T1000 (cell line): ENCODE results near the gene RSPH6A.
"Not testable (repeated sequence)": the region's sequence is repeated elsewhere in the genome, so short reads cannot be mapped to it uniquely, and the experiment has no call there.

Source experiments
- DNase-seq: peaks from one replicate; lab custom pipeline; 2025; ENCODE audit warnings: mixed read lengths; lab: John Stamatoyannopoulos, UW

RSPH6A gene

DNA sequence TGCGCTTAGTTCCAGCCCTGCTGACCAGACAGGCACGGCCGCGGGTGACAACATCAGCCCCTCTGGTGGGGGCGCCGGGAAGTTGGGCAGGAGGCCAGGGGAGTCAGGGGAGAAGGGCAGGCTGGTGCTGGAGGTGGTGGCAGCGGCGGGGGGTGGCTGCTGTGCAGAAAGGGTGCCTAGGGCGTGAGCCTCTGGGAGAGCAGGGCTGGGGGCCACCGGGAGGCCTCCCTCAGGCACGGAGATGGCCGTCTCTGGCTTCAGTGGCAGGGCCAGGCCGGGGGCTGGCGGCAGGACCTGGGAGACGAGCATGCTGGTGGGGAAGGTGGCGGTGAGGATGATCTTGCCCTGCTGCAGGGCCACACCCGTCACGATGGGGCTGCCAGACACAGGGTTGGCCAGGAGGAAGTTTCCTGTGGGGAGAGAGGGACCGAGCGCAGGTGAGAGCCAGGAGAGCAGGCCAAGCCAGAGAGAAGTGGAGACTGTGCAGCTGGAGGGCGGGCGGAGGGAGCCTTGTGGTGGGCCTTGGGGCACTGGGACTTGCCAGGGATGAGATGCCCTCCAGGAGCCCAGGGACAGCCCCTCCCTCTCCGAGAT, 49.3 kb downstream of the RSPH6A start:
- no peak for DNase-seq

DNA sequence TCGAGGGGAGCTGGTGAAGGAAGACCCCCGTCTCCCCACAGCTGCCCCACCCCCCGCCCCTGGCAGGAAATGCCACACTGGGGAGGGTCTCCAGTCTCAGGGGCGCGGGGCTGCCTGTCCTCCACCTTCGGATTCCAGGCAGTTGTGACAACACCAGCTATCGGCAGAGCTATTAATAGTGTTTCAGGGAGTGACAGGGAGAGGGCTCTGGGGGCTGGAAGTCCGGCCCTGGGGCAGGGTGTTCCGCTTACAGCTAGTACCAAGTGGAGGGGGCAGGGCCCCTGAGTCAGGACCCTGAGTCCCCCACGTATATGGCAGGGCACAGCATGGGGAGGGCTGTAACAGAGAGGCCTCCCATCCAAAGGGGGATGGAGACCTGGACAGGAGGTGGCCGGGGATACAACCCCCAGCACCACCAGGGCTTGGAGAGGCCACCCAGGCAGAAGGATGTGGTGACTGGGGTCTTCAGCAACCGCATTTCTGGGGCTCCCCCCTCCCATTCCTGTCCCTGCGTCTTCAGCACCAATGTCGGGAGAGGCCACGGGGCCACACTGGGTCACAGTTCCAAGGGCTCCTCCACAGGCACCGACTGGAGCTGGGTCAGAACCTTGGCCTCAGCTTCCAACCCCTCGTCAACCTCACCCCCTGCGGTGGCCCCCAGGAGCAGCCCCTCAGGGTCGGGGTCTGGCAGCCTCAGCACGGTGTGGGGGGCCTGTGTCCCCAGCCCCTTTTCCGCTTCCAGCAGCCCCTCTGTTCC, 50.0 kb downstream of the RSPH6A start:
- DNase-seq = no peak

DNA sequence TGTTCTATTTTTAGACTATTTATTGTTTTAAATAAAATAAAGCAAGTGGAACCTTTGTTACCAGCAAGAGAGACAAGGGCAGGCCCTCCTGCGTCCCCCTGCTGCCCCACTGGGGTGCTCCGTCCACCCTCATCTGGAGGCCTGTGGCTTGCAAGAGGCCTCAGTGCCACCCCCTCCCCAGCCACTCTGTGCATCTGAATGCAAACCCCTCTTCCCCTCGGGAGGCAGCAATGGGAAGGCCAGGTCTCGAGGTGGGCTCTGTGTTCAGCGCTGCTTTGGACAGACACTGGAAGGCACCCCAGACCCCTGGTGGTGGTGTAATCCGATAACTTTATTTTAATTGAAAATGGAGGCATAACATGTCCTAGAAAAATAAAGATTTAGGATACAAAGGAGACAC, 50.6 kb downstream of the RSPH6A start:
- DNase-seq = no peak

DNA sequence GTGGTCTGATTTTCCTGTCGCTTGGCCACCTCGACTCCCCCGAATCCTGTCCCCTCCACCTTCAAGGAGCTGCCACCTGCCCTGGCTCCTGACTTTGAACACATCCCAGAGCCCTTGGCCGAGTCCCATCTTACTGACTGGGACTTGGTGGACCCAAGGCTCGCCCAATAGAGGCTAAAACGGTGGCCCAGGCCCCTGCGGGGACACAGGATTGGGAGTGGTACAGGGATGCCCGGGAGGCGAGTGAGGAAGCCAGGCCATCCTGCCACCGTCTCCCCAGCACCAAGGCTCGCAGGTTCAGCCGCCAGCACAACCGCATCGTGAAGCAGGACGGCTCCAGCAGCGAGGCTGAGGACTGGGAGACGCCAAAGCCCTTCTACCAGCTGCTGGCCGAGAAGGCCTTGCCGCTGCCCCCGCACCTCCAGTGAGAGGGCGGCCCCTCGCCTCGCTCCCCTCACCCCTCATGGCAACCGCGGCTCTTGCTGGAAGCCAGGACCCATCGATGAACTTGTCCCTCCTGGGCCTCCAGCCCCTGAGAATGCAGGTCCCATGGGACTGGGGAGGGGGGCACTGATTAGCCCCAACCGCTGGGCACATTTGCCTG, 51.3 kb downstream of the RSPH6A start:
- DNase-seq = no peak

DNA sequence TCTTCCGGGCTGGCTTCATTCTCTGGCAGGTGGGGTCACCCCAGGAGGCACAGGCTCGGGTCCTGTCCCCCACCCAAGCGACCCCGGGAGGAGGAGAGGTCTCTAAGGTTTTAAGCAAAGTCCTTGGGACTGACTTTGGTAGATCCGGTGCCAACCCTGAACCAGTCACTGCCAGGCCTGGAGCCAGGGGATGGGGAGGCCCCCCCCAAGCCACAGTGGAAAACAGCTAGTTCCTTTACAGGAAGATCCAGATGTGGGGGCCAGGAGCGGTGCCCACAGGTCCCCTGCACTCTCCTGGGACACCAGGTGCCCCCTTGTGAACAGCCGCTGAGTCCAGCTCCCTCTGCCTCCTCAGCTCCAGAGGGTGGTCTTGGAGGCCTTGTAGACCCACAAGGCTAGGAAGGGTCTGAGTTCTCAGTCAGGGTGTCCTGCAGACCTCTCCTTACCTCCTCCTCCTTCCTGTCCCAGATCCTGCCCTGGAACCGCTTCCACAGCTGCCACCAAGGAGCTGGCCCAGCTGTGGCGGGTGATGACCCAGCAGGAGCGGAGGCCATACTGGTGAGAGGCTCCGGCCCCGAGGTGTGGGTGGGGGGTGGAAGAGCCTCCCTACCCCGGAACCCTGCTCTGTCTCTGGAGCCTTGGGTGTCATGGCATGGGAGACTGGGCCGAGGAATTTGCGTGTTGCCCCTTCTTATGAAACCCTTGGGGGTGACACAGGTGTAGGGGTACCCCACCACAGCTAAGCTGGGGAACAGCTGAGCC, 52.1 kb downstream of the RSPH6A start:
- DNase-seq = no peak

DNA sequence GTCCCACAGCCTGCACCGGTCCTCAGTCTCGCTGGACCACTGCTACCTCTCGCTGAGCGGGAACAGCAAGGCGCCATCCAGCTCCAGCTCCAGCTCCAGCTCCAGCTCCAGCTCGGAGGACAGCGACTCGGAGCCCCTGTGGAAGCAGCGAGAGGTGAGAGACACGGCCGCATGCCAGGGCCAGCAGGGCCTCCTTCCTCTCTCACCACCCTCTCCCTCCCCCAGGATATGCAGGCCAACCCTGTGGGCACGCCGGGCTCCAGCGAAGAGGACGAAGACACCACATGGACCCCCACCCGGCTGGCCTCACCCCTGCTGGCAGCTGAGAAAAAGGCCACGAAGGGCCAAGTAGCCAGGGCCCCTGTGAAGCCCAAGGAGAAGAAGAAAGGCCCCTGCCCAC, 53.4 kb downstream of the RSPH6A start:
- DNase-seq = no peak

DNA sequence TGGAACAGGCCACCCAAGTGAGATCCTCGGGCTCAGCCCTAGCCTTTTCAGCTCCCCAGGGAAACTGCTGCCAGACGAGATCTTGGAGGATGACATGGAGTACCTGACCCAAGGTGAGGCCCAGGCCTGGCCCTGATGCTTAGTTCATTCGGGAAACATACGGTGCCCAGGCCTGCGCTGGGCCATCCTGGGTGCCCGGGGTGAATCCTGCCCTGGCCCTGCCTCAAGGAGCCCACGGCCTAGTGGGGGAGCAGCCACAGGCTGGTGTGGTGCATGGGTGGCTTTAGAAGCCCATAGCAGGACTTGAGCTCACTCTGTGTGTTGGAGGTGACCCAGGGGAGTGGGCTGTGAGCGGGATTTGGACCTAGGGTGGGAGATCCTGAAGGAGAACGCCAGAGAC, 56.2 kb downstream of the RSPH6A start:
- no peak for DNase-seq

DNA sequence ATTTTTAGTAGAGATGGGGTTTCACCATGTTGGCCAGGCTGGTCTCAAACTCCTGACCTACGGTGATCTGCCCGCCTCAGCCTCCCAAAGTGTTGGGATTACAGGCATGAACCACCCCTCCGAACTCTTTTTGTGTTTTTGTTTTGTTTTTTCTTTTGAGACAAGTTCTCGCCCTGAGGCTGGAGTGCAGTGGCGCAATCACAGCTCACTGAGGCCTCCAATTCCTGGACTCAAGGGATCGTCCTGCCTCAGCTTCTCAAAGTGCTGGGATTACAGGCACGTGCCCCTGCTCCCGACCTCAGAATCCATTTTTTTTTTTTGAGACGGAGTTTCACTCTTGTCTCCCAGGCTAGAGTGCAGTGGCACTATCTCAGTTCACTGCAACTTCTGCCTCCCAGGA, 57.4 kb downstream of the RSPH6A start:
- no peak for DNase-seq

DNA sequence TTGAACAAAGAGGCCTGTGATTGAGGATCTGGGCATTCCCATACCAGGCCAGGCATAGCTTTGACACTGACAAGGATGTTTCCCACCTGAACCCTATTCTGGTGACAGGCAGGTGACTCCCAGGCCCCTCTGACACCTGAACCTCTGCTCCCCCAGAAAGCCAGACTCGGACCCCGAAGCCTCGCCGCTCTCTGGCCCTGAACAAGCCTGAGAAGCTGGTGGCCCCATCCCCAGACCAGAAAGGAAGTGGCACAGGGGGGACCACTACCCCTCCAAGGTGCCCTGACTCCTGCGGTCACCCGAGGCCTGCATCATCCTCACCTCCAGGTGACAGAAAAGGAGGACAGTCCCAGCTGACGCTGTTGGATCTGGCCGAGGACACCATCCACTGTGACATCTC, 60.8 kb downstream of the RSPH6A start:
- DNase-seq = no peak

DNA sequence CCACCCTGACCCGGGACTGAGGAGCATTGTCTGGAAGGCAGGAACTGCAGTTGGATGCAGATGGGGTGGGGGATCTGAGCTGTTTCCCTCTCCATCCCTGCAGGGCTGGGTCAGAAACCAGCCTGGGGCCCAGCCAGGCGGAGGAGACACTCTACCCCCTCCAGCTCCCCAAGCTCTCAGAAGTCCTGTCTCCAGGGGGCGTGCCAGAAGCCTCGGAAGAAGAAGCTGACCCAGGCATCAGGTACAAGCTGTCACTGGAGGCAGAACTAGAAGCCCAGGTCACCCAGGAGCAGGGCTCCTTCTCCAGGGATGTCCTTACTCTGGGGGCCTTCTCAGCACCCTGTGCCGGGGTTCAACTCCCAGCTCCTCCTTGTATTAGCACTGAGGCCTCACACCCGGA, 61.6 kb downstream of the RSPH6A start:
- no peak for DNase-seq

DNA sequence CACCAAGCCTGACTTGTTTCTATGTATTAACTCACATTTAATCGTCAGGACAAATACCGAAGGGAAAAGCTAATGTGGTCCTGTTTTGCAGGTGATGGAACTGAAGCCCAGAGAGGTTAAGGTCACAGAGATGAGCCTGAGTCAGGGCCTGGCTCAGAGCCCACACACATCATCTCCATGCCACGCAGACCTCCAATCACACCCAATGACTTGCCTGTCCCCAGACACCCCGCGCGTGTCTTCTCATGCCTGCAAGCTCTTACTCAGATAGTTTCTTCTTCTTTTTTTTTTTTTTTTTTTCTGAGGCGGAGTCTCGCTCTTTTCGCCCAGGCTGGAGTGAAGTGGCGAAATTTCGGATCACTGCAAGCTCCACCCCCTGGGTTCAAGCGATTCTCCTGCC, 62.5 kb downstream of the RSPH6A start:
- DNase-seq = no peak

DNA sequence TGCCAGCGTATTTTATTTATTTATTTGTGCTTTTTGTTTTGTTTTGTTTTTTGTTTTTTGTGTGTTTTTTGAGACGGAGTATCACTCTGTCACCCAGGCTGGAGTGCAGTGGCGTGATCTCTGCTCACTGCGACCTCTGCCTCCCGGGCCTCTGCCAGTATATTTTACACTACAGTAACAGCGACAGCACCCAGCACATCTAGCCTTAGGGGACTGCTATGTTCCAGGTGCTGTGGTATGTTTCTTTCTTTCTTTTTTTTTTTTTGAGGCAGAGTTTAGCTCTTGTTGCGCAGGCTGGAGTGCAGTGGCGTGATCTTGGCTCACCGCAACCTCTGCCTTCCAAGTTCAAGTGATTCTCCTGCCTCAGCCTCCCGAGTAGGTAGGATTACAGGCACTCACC, 63.6 kb downstream of the RSPH6A start:
- not testable (repeated sequence) for DNase-seq

DNA sequence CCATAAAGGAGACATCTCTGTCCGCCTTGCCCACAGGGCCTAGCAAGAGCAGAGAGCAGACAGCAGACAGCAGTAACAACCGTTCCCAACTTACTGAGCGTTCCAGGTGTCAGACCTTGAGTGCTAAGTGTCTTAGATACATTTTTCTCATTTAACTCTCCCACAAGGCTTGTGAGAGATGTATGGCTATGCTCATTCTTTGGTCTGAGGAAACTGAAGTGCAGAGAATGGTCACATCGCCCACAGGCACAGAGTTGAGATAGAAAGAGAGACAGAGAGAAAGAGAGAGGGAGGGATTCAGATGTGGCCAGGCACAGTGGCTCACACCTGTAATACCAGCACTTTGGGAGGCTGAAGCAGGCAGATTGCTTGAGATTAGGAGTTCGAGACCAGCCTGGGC, 67.6 kb downstream of the RSPH6A start:
- no peak for DNase-seq

DNA sequence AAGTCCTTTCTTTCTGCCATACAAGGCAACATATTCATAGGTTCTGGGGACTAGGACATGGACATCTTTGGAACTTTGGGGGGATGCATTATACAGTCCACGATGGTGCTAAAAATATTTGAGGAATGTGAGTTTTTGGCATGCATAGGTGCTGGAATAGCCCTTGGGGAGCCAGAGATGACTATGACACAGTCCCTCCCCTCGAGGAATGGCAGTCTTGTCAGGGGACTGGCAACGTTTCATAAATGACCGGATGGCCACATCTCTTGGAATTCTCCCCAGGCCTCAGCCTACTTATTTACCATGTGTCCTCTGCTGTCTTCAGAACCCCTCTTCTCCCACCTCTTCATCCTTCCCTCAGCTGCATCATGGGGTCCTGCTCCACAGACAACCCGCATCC, 68.2 kb downstream of the RSPH6A start:
- DNase-seq = no peak
